ENCODE data around the gene TRMT61B.

DNA sequence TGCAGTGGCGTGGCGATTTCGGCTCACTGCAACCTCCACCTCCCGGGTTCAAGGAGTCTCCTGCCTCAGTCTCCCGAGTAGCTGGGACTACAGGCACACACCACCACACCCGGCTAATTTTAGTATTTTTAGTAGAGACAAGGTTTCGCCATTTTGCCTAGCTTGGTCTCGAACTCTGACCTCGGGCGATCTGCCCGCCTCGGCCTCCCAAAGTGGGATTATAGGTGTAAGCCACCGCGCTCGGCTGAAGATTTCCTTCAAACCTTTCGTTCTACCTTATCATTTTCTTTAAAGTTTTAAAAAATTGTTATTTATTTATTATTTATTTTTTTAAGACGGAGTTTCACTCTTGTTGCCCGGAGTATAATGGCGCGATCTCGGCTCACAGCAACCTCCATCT, 23.4 kb upstream of the TRMT61B start:
- TF ChIP-seq POLR2AphosphoS5 (IDR thresholded peaks at IDR 0.05; ENCODE audit: low read depth, low read length) (no peak), FOXP2 (optimal IDR thresholded peaks at IDR 0.05; ENCODE audit: borderline replicate concordance, extremely low read depth, extremely low read length, insufficient read depth) (no peak), SIN3A (IDR thresholded peaks at IDR 0.05; ENCODE audit: borderline replicate concordance, insufficient read depth, low read length) (no peak), TAF1 (IDR thresholded peaks at IDR 0.05; ENCODE audit: borderline replicate concordance, insufficient read depth, low read length) (no peak)
- TF ChIP-seq, protein P1, sequence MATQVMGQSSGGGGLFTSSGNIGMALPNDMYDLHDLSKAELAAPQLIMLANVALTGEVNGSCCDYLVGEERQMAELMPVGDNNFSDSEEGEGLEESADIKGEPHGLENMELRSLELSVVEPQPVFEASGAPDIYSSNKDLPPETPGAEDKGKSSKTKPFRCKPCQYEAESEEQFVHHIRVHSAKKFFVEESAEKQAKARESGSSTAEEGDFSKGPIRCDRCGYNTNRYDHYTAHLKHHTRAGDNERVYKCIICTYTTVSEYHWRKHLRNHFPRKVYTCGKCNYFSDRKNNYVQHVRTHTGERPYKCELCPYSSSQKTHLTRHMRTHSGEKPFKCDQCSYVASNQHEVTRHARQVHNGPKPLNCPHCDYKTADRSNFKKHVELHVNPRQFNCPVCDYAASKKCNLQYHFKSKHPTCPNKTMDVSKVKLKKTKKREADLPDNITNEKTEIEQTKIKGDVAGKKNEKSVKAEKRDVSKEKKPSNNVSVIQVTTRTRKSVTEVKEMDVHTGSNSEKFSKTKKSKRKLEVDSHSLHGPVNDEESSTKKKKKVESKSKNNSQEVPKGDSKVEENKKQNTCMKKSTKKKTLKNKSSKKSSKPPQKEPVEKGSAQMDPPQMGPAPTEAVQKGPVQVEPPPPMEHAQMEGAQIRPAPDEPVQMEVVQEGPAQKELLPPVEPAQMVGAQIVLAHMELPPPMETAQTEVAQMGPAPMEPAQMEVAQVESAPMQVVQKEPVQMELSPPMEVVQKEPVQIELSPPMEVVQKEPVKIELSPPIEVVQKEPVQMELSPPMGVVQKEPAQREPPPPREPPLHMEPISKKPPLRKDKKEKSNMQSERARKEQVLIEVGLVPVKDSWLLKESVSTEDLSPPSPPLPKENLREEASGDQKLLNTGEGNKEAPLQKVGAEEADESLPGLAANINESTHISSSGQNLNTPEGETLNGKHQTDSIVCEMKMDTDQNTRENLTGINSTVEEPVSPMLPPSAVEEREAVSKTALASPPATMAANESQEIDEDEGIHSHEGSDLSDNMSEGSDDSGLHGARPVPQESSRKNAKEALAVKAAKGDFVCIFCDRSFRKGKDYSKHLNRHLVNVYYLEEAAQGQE (IDR thresholded peaks at IDR 0.05; ENCODE audit: insufficient read depth in 1 of 2, low read depth in 2 of 2, low read length in 2 of 2), result no peak

Measured in PFSK-1 (cell line).